Erythroblast (primary cell): ENCODE measurements around the gene ANKRD44.

ENCODE experiments used
- GATA1 ChIP-seq: IDR thresholded peaks from 2 replicates; pipeline ENCODE4 v1.6.1; 2011; ENCODE audit warnings: low read depth, mild to moderate bottlenecking, control low read depth, low read length, moderate library complexity
- POLR2A ChIP-seq: IDR thresholded peaks from 2 replicates; pipeline ENCODE4 v1.6.1; 2011; ENCODE audit warnings: mild to moderate bottlenecking, low read length

DNA sequence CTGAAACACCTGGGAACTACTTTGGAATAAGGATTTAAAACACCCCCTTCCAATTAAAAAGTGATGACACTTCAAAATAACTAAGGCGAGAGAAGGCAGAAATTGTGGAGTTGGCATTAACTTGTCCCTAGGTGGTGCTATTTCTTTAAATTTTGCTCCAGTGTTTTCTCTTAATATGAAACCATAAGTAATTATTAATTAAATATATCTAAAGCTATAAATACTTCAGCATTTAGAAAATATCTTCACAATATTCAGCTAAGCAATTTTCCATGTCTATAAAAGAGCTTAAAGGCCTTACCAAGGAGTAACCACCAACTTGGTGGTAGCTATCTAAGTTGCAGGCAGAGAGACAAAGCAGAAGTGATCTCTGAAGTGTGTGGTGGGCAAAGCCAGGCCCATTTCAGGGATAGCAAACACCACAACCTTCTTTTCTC, 197.3 kb downstream of the ANKRD44 start:
- TF ChIP-seq POLR2A, result no peak
- no peak for TF ChIP-seq GATA1
